ENCODE measurements around the gene MBOAT1.

GRCh38 chr6:20085817-20086216 lies 126.5 kb downstream of the MBOAT1 start:
- TF ChIP-seq POLR2A (IDR thresholded peaks at IDR 0.05) (no peak), CTCF (IDR thresholded peaks at IDR 0.05 in 4 of 5, conservative IDR thresholded peaks at IDR 0.05 in 1 of 5) (no peak)

Measured in gastrocnemius medialis (tissue), 4 donors.